HUES6 (cell line): ENCODE results near the gene ARMH3.

Experiments used
- H3K27ac ChIP-seq: 2 replicates; pipeline ENCODE4 v1.7.0; 2013; ENCODE audit warnings: low read depth, mild to moderate bottlenecking, low read length, inconsistent platforms
- H3K27me3 ChIP-seq: 2 replicates; pipeline ENCODE4 v1.6.1; 2013; ENCODE audit warnings: low read length; ENCODE audit not compliant: control insufficient read depth, insufficient read depth
- H3K36me3 ChIP-seq: 2 replicates; pipeline ENCODE4 v1.6.1; 2013; ENCODE audit warnings: low read length; ENCODE audit not compliant: control insufficient read depth, insufficient read depth
- H3K4me1 ChIP-seq: 2 replicates; pipeline ENCODE4 v1.6.1; 2013; ENCODE audit warnings: low read length; ENCODE audit not compliant: control insufficient read depth, insufficient read depth
- H3K4me3 ChIP-seq: 2 replicates; pipeline ENCODE4 v1.5.1; 2013; ENCODE audit warnings: low read depth, low read length
- H3K9ac ChIP-seq: one replicate; pipeline ENCODE4 v1.6.1; 2013; ENCODE audit warnings: mild to moderate bottlenecking, low read length
- H3K9me3 ChIP-seq: 2 replicates; pipeline ENCODE4 v1.6.1; 2013; ENCODE audit warnings: low read depth, low read length; ENCODE audit not compliant: control insufficient read depth, insufficient read depth

ARMH3 gene

DNA sequence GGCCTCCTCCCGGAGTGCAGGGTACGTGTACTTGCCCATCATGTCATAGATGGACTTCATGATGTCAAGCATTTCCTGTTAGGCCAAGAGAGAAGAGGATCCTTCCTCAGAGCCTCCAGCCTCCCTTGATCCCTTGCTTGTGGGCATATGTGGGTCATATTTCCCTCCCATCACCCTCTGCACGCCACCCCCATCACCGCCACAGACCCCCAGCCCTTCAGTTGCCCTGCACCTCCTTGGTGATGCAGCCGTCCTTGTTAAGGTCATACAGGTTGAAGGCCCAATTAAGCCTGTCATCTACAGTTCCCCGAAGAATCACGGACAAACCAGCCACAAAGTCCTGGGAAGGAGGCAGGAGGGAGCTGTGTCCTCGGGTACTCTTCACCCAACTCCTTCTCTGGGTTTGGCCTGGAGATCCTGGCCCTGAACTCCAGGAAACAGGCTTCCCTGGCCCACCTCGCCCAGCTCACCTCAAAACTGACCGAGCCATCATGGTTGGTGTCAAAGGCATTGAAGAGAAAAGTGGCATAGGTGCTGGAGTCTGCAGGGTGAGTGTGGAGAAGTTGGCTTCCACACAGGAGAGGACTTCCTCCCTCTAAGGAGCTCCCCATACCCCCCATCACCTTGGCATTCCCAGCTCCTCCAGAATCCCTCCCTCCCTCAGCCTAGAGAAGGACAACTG, 227.9 kb downstream of the ARMH3 start:
- Histone ChIP-seq H3K4me1 (peaks cover 20% of the 10 kb centered on the region), H3K9me3 (no peaks in the 10 kb centered on the region), H3K27ac (no peak overlapping the region), H3K4me3 (no peak overlapping the region), H3K9ac (no peak overlapping the region), H3K36me3 (no peaks in the 10 kb centered on the region), H3K27me3 (no peaks in the 10 kb centered on the region)

DNA sequence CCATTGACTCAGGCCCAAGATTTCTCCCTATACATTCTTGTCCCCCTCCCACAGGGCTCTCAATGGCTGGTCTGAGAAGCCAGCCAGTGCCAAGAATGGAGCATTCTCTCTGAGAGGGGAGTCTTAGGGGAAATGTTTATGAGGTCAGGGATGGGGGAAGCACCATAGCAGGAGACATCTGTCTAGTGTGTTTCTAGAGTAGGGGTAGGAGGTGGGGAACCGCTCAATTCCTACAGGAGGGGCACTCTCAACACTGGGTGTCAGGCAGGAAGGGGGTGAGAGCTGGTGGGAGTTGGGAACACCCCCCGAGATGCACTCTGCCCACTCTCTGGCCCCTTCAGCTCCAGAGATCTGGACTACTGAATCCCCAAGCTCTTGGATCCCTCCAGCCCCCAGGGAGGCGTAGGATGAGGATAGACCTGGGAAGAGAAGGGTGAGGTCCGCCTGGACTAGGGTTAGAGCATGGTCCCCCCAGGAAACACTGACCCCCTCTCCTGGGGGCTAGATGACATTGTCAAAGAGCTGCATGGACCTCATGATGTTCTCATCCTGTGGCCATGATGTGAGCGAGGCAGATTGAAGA, 229.0 kb downstream of the ARMH3 start:
- H3K9me3 ChIP-seq, result no peaks in the 10 kb centered on the region
- no peaks in the 10 kb centered on the region for H3K27me3 ChIP-seq
- peaks cover 20% of the 10 kb centered on the region for H3K4me1 ChIP-seq
- no peak overlapping the region for H3K4me3 ChIP-seq
- no peak overlapping the region for H3K9ac ChIP-seq
- no peak overlapping the region for H3K27ac ChIP-seq
- H3K36me3 ChIP-seq, result no peaks in the 10 kb centered on the region

DNA sequence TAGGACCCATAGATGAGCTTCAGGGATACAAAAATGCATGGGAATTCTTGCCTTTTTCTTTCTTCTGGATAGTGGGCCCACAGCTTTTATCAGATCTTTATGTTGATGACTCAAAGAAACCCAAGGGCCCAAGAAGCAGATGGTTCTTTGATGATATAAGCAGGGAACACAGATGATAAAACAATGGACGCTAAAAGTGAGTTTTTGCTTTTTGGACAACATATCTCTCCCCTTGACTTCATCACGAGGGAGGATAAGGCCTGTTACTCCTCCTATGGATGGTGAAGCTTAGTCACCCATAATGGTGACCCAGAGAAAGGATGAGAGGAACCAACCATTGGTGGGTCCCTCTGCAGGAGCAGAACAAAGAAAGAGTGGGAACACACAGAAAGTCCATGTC, 231.2 kb downstream of the ARMH3 start:
- H3K4me1 ChIP-seq, result peaks cover 7% of the 10 kb centered on the region; the same call in 1 of the 2 replicates
- no peaks in the 10 kb centered on the region for H3K36me3 ChIP-seq
- no peaks in the 10 kb centered on the region for H3K9me3 ChIP-seq
- H3K27ac ChIP-seq, result no peak overlapping the region
- H3K27me3 ChIP-seq, result no peaks in the 10 kb centered on the region
- H3K4me3 ChIP-seq, result no peak overlapping the region
- no peak overlapping the region for H3K9ac ChIP-seq

DNA sequence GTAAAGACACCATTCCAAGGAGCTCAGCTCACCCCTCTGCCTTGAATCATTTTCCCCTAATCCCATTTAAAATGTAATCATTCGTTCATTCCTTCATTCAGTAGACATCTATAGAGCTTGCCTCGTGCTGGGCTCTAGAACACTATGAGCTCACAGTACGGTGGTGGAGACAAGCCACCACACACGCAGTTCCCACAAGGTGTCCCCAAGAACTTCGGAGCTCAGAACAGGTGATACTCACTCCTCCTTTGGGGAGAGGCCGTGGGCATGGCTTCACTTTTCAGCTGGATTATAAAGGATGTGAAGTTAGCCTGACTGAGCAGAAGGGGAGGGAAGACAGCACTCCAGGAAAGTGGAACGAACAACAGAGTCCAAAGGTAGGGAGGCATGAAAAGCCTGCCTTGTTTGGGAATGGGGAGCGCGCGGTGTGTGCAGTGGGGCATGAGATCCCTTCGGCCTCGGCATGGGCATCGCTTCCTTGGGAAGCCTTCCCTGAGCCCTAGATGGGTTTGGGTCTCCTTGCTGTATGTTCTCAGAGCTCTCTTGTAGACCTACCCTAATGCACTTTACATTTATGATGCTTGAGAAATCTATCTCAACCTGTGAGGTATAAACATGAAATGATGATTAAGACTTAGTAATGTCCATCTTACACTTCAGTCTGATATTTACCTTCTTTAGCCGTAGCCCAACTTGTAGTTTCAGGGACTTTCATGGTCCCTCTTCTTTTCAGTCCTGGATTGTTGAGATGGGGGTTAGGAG, 236.9 kb downstream of the ARMH3 start:
- Histone ChIP-seq H3K4me1 (peaks cover 11% of the 10 kb centered on the region), H3K9ac (peak overlapping the region; percentile 99), H3K27ac (0 out of 2 replicates have a peak overlapping the region, but pooled peaks have one; percentile 7), H3K9me3 (no peaks in the 10 kb centered on the region), H3K36me3 (no peaks in the 10 kb centered on the region), H3K4me3 (peak overlapping the region; percentile 98), H3K27me3 (no peaks in the 10 kb centered on the region)

DNA sequence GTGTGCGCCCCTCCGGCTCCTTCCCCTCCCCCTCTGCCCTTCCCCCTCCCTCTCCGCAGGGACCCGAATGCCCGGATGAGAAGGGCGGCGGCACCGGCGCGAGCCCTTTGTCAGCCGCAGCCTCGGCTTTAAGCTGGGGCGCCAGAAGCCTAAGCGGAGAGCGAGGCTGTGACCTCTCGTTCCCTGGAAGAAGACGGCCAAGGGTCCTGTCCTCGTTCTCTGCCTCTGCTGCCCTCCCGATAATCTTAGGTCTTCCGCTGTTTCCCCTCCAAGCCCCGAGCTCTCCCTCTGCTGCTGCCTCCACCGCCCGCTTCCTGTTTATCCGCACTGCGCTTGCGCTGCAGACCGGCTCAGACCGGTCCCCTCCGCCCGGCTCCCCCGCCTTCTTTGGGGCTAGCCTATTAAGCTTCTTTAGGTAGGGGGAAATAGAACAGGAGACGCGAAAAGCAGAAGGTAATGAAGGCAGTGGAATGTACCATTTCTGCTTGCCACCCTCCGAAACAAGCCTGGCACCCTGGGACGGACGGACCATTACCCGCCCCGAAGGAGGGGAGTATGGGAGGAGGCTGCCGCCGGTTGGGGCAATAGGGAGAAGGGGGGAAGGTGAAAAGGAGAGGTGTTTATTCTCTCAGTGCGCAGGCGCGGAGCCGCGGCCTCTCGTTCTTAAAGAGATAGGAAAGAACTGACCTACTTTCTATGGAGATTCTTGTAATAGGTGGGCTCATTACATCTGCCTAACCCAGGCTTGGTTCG, 237.7 kb downstream of the ARMH3 start, which contains the start of gene OGA:
Gene OGA, minus strand, starts transcription at position 326 of the 753 bp plus-strand sequence. CDS start 422 bp downstream, outside the sequence.
- Histone ChIP-seq H3K4me1 (peaks cover 14% of the 10 kb centered on the region), H3K36me3 (peaks cover 2% of the 10 kb centered on the region; the same call in 1 of the 2 replicates), H3K27me3 (no peaks in the 10 kb centered on the region), H3K9ac (peak within 1 kb of the TSS; percentile 99), H3K9me3 (no peaks in the 10 kb centered on the region), H3K27ac (peak within 1 kb of the TSS; percentile 96), H3K4me3 (peak within 1 kb of the TSS; percentile 98)

DNA sequence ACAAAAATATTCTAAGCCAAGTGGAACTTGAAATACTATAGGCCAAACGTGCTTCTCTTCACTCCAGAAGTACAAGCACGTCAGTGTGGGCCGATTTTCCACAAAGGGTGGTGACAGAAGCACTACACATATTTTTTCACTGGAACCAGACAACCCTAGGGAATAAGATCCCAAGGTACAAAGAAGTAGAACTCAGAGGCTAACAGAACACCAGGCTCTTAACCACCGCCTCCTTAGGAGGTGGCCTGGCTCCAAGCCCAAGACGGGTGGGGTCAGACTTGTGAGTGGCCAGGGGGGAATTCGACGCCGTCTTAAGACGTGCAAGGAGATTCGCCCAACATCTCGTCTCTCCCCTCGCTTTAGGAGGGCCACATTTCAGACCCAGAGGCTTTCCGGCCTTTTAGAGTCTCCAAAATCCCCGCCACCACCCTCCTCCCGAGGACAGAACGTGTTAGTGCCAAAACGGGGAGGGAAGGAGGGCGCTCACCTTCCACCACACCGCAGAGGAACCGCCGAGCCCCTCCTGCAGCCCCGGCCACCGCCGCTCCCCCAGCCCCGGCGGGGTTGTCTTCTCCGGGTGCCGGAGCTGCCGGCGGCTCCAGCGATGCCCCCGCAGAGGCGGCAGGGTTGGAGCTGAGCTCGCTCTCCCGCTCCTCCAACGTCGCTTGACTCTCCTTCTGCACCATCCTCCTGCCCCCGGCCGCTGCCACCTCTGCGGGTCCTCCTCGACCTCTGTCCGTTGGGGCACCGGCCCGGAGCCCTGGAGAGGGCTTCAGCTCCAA, 238.4 kb downstream of the ARMH3 start:
- Histone ChIP-seq H3K9me3 (no peaks in the 10 kb centered on the region), H3K27ac (peak overlapping the region; percentile 96), H3K36me3 (peaks cover 9% of the 10 kb centered on the region), H3K27me3 (no peaks in the 10 kb centered on the region), H3K4me1 (peaks cover 14% of the 10 kb centered on the region), H3K4me3 (peak overlapping the region; percentile 98), H3K9ac (peak overlapping the region; percentile 99)

DNA sequence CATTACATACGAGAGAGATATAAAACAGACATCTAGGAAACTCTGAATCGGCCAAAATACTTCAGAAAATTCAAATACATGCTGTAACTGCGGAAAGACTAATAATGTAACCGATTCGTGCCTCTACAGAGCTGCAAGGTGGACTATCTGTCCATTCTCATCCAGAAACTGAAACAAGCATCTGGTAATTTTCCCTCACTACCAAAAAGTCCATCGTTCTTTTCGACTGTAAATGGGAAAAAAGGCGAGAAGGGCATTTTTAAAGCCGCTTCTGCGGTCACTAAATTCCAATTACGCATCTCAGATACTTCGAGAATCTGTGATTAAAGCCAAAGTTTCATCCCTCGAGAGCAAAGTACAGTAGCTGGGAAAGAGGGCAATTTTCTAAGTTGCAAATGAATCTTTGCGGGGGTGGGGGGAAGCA, 239.0 kb downstream of the ARMH3 start:
- Histone ChIP-seq H3K9me3 (no peaks in the 10 kb centered on the region), H3K36me3 (peaks cover 16% of the 10 kb centered on the region), H3K4me1 (peaks cover 18% of the 10 kb centered on the region), H3K27me3 (no peaks in the 10 kb centered on the region), H3K27ac (0 out of 2 replicates have a peak overlapping the region, but pooled peaks have one; percentile 96), H3K9ac (peak overlapping the region; percentile 99), H3K4me3 (peak overlapping the region; percentile 98)

DNA sequence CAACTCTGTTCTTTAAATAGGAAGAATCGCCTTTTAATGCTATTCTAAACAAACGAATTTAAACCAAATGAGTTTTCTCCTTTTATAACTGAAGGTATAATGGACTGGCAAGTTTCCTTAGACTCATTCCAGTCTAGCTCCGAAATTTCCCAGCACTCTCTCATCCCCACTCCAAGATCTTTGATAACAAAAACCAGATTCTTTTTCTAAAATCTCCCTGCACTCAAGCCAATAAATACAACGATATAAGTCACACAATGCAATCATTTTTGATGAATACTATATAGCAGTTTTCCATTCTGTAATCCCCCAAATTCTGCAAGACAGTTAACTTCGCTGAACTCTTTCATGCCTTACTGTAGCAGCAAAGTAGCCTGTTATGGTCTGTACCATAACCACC, 239.6 kb downstream of the ARMH3 start:
- Histone ChIP-seq H3K4me1 (peaks cover 18% of the 10 kb centered on the region), H3K27ac (no peak overlapping the region)

DNA sequence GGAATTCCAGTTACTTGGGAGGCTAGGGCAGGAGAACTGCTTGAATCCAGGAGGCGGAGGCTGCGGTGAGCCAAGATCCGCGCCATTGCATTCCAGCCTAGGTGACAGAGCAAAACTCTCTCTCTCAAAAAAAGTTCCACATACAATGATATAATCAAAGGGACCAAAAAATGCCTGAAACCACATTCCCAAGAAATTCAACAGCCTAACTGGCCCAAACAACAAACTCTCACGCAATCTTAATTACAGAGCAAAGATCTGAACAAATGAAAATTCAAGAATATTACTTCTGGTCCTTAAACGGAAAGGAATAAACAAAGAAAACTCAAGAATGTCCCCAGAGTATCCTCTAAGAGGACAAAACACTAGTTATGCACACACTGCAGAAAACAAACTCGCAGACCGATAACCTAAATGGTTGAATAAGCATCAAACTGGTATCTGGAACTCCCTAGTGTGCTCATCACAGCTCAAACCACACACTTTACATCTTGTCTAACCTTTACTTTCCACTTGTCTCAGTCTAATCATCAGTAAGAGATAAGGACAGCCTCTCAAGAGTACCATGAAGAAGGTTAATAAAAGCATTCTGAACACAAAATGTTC, 241.4 kb downstream of the ARMH3 start:
- Histone ChIP-seq H3K9me3 (no peaks in the 10 kb centered on the region), H3K4me3 (peak overlapping the region; percentile 98), H3K9ac (peak overlapping the region; percentile 42), H3K36me3 (peaks cover 39% of the 10 kb centered on the region), H3K27me3 (no peaks in the 10 kb centered on the region), H3K27ac (peak overlapping the region; percentile 32; the same call in 1 of the 2 replicates), H3K4me1 (peaks cover 18% of the 10 kb centered on the region)

More for the DNA sequence above, 239.6 kb downstream of the ARMH3 start:
- peak overlapping the region; percentile 98 for H3K4me3 ChIP-seq
- no peaks in the 10 kb centered on the region for H3K27me3 ChIP-seq
- H3K36me3 ChIP-seq, result peaks cover 21% of the 10 kb centered on the region
- H3K9ac ChIP-seq, result peak overlapping the region; percentile 71
- H3K9me3 ChIP-seq, result no peaks in the 10 kb centered on the region

DNA sequence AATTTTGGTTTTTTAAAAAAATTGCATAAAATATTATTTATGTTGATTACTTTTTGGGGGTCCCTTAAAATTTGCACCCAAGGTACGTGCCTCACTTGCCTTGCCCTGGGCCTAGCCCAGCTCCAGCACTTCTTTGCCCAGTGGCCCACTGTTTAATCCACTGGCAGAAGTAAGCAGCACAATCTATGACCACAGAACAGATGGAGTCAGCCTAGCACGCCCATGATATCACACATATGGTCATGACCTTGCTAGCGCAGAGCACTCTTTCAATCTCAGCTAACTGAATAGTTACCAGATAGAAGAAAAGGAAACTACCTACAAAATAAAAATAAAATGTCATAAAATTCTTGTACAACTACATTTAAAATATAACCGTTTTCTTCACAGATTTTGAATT, 243.4 kb downstream of the ARMH3 start:
- H3K27ac ChIP-seq, result no peak overlapping the region
- H3K27me3 ChIP-seq, result no peaks in the 10 kb centered on the region
- H3K36me3 ChIP-seq, result peaks cover 58% of the 10 kb centered on the region
- H3K9ac ChIP-seq, result no peak overlapping the region
- H3K4me1 ChIP-seq, result peaks cover 18% of the 10 kb centered on the region
- no peaks in the 10 kb centered on the region for H3K9me3 ChIP-seq
- H3K4me3 ChIP-seq, result no peak overlapping the region
